Stomach smooth muscle (tissue), 2 donors: Measurements from ENCODE around the gene NFE2L1.
"Not testable (repeated sequence)": the region's sequence is repeated elsewhere in the genome, so short reads cannot be mapped to it uniquely, and the experiment has no call there.

ENCODE experiments used
- H3K27ac ChIP-seq: one replicate; pipeline ENCODE4 v1.7.0; 2013; ENCODE audit warnings: mild to moderate bottlenecking, low read length, inconsistent platforms
- H3K27me3 ChIP-seq, 2 donors: one replicate each; pipeline ENCODE4 v1.7.0; 2013; ENCODE audit warnings: low read length in 2 of 2; ENCODE audit not compliant: insufficient read depth in 2 of 2, control insufficient read depth in 1 of 2
- H3K36me3 ChIP-seq, 2 donors: one replicate each; pipeline ENCODE4 v1.7.0; 2013; ENCODE audit warnings: low read length in 2 of 2; ENCODE audit not compliant: control insufficient read depth in 2 of 2, insufficient read depth in 2 of 2
- H3K4me1 ChIP-seq: one replicate; pipeline ENCODE4 v1.7.0; 2013; ENCODE audit warnings: low read length; ENCODE audit not compliant: control insufficient read depth, insufficient read depth
- H3K4me3 ChIP-seq, 2 donors: one replicate each; pipeline ENCODE4 v1.7.0; 2013; ENCODE audit warnings: low read length in 2 of 2
- H3K9ac ChIP-seq, 2 donors: one replicate each; pipeline ENCODE4 v1.7.0; 2013; ENCODE audit warnings: low read length in 2 of 2, mild to moderate bottlenecking in 1 of 2
- H3K9me3 ChIP-seq, 2 donors: one replicate each; pipeline ENCODE4 v1.7.0; 2013; ENCODE audit warnings: low read length in 2 of 2; ENCODE audit not compliant: control insufficient read depth in 2 of 2
- donor health status: healthy.
- donor health status: Pancreatic carcinoma.

Gene NFE2L1

GRCh38 chr17:48058393-48059124 lies 10.4 kb downstream of the NFE2L1 start:
- Histone ChIP-seq H3K9ac (no peak overlapping the region), H3K9me3 (no peaks in the 10 kb centered on the region), H3K27ac (no peak overlapping the region), H3K27me3 (no peaks in the 10 kb centered on the region), H3K36me3 (peaks cover 51 to 68% of the 10 kb centered on the region in 2 donors), H3K4me1 (peaks cover 27% of the 10 kb centered on the region), H3K4me3 (no peak overlapping the region)

GRCh38 chr17:48059125-48059668 lies 11.0 kb downstream of the NFE2L1 start:
- Histone ChIP-seq H3K36me3 (peaks cover 53 to 68% of the 10 kb centered on the region in 2 donors), H3K4me1 (peaks cover 20% of the 10 kb centered on the region), H3K27me3 (no peaks in the 10 kb centered on the region), H3K9ac (no peak overlapping the region), H3K27ac (no peak overlapping the region), H3K9me3 (no peaks in the 10 kb centered on the region), H3K4me3 (no peak overlapping the region)

- Histone ChIP-seq H3K27ac (no peak overlapping the region), H3K27me3 (no peaks in the 10 kb centered on the region), H3K9me3 (no peaks in the 10 kb centered on the region), H3K4me3 (no peak overlapping the region), H3K4me1 (peaks cover 11% of the 10 kb centered on the region), H3K36me3 (peaks cover 60 to 75% of the 10 kb centered on the region in 2 donors), H3K9ac (no peak overlapping the region)
These were observed 12.1 kb downstream of the NFE2L1 start for GRCh38 chr17:48060249-48060648.

- Histone ChIP-seq H3K9me3 (no peaks in the 10 kb centered on the region), H3K4me1 (peaks cover 3% of the 10 kb centered on the region), H3K36me3 (peaks cover 55 to 60% of the 10 kb centered on the region in 2 donors), H3K27ac (no peak overlapping the region), H3K27me3 (no peaks in the 10 kb centered on the region), H3K9ac (no peak overlapping the region), H3K4me3 (no peak overlapping the region)
These were observed 14.1 kb downstream of the NFE2L1 start for GRCh38 chr17:48062273-48062672.

GRCh38 chr17:48064638-48065037 lies 16.5 kb downstream of the NFE2L1 start:
- peaks cover 40% of the 10 kb centered on the region in 2 donors for H3K36me3 ChIP-seq
- no peaks in the 10 kb centered on the region for H3K9me3 ChIP-seq
- no peak overlapping the region for H3K27ac ChIP-seq
- peaks cover 3% of the 10 kb centered on the region for H3K4me1 ChIP-seq
- no peak overlapping the region for H3K4me3 ChIP-seq
- H3K27me3 ChIP-seq: no peaks in the 10 kb centered on the region
- no peak overlapping the region for H3K9ac ChIP-seq

GRCh38 chr17:48066192-48066591 lies 18.0 kb downstream of the NFE2L1 start:
- H3K36me3 ChIP-seq: peaks cover 38 to 40% of the 10 kb centered on the region in 2 donors
- H3K27me3 ChIP-seq: no peaks in the 10 kb centered on the region
- no peak overlapping the region for H3K9ac ChIP-seq
- no peaks in the 10 kb centered on the region for H3K4me1 ChIP-seq
- no peaks in the 10 kb centered on the region for H3K9me3 ChIP-seq
- H3K4me3 ChIP-seq: no peak overlapping the region
- H3K27ac ChIP-seq: no peak overlapping the region

- H3K4me1 ChIP-seq: no peaks in the 10 kb centered on the region
- no peaks in the 10 kb centered on the region for H3K9me3 ChIP-seq
- no peak overlapping the region for H3K27ac ChIP-seq
- peaks cover 38 to 42% of the 10 kb centered on the region in 2 donors for H3K36me3 ChIP-seq
- no peak overlapping the region for H3K4me3 ChIP-seq
- H3K9ac ChIP-seq: no peak overlapping the region
- no peaks in the 10 kb centered on the region for H3K27me3 ChIP-seq
These were observed 18.5 kb downstream of the NFE2L1 start for GRCh38 chr17:48066656-48067055.

DNA sequence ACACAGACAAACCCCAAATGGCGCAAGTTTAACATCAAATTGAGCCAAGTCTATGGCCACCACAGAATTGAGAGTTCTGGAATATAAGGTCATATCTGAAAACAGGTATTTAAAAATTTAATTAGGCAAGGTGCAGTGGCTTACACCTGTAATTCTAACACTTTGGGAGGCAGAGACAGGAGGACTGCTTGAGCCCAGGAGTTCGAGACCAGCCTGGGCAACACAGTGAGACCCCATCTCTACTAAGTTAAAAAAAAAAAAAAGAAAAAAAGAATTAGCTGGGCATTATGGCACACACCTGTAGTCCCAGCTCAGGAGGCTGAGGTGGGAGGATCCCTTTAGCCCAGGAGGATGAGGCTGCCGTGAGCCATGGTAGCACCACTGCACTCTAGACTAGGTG lies 19.1 kb downstream of the NFE2L1 start:
- no peaks in the 10 kb centered on the region for H3K27me3 ChIP-seq
- H3K9ac ChIP-seq: no peak overlapping the region
- no peaks in the 10 kb centered on the region for H3K4me1 ChIP-seq
- H3K4me3 ChIP-seq: no peak overlapping the region
- H3K36me3 ChIP-seq: peaks cover 32 to 36% of the 10 kb centered on the region in 2 donors
- no peak overlapping the region for H3K27ac ChIP-seq
- no peaks in the 10 kb centered on the region for H3K9me3 ChIP-seq

DNA sequence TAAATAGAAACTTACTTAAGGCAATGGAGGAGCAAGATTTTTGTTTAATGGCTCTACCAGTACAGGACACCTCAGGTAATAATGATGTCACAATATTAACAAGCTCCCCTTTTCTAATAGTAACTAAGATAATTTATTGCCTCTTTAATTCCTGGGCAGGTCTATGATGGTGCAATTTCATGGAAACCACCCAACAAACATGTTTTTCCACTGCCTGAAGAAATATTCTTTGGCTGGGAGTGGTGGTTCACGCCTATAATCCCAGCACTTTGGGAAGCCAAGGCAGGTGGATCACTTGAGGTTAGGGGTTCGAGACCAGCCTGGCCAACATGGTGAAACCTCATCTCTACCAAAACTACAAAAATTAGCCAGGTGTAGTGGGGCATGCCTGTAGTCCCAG lies 19.6 kb downstream of the NFE2L1 start:
- H3K27me3 ChIP-seq, H3K4me3 ChIP-seq, H3K27ac ChIP-seq, H3K9me3 ChIP-seq, H3K9ac ChIP-seq, H3K4me1 ChIP-seq: not testable (repeated sequence)
- H3K36me3 ChIP-seq: peaks cover 31 to 32% of the 10 kb centered on the region in 2 donors

DNA sequence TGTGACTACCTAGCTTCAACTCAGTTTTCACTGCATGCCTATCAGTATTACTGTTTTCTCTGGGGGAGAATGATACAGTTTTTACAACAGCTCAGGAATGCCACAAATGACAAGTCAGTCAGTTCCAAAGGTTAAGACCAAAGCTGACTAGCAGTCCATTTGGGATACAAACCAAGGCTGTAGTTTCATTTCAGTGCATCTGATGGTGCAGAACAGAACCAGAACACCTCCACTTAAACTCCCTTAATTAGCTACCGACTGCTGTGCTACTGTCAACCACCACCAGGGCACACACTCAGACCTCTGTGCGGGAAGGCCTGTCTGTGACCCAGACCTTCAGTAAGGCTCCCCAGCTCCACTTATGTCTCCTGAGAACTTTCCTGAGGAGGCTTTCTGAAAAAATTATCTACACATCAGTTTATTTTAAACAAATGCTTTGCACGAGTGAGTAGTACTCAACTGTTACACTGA lies 20.4 kb downstream of the NFE2L1 start:
- H3K9me3 ChIP-seq: no peaks in the 10 kb centered on the region
- H3K4me3 ChIP-seq: no peak overlapping the region
- H3K9ac ChIP-seq: no peak overlapping the region
- peaks cover 30 to 31% of the 10 kb centered on the region in 2 donors for H3K36me3 ChIP-seq
- H3K4me1 ChIP-seq: no peaks in the 10 kb centered on the region
- no peak overlapping the region for H3K27ac ChIP-seq
- no peaks in the 10 kb centered on the region for H3K27me3 ChIP-seq

DNA sequence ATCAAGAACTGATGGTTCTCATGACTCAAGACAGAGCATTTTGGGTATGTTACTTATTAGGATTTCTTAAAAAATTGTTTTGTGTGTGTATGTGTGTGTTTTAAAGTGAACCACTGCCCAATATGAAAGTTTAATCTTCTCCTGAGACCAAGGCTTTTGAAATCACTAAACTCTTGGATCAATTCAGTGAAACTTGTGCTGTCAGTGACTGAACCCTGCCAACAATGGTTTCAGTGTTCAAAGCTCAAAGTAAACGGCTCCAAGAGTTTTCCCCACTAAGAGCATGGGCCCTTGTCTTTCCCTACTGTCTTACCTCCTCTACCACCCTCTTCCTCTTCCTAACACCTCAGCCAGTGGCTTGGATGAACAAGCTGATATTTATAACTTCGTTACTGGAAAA lies 22.0 kb downstream of the NFE2L1 start:
- Histone ChIP-seq H3K9ac (no peak overlapping the region), H3K36me3 (peaks cover 22 to 26% of the 10 kb centered on the region in 2 donors), H3K4me3 (no peak overlapping the region), H3K4me1 (no peaks in the 10 kb centered on the region), H3K27ac (no peak overlapping the region), H3K27me3 (no peaks in the 10 kb centered on the region), H3K9me3 (no peaks in the 10 kb centered on the region)
